ENCODE measurements around the gene KAZN.

The KAZN gene

GRCh38 chr1:14976256-14976655 lies 377.8 kb downstream of the KAZN start:
- H3K4me3 ChIP-seq (ENCODE audit: low read length) = no peak overlapping the region
- DNase-seq (ENCODE audit: low read depth) = no peak
- TF ChIP-seq, protein P1, sequence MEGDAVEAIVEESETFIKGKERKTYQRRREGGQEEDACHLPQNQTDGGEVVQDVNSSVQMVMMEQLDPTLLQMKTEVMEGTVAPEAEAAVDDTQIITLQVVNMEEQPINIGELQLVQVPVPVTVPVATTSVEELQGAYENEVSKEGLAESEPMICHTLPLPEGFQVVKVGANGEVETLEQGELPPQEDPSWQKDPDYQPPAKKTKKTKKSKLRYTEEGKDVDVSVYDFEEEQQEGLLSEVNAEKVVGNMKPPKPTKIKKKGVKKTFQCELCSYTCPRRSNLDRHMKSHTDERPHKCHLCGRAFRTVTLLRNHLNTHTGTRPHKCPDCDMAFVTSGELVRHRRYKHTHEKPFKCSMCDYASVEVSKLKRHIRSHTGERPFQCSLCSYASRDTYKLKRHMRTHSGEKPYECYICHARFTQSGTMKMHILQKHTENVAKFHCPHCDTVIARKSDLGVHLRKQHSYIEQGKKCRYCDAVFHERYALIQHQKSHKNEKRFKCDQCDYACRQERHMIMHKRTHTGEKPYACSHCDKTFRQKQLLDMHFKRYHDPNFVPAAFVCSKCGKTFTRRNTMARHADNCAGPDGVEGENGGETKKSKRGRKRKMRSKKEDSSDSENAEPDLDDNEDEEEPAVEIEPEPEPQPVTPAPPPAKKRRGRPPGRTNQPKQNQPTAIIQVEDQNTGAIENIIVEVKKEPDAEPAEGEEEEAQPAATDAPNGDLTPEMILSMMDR (conservative IDR thresholded peaks at IDR 0.05; ENCODE audit: low read length) = no peak

- TF ChIP-seq, protein P1 (conservative IDR thresholded peaks at IDR 0.05; ENCODE audit: low read length) = no peak
- DNase-seq (ENCODE audit: low read depth) = no peak
- H3K4me3 ChIP-seq (ENCODE audit: low read length) = no peak overlapping the region
Measured at GRCh38 chr1:14977338-14977931, 378.9 kb downstream of the KAZN start.

DNA sequence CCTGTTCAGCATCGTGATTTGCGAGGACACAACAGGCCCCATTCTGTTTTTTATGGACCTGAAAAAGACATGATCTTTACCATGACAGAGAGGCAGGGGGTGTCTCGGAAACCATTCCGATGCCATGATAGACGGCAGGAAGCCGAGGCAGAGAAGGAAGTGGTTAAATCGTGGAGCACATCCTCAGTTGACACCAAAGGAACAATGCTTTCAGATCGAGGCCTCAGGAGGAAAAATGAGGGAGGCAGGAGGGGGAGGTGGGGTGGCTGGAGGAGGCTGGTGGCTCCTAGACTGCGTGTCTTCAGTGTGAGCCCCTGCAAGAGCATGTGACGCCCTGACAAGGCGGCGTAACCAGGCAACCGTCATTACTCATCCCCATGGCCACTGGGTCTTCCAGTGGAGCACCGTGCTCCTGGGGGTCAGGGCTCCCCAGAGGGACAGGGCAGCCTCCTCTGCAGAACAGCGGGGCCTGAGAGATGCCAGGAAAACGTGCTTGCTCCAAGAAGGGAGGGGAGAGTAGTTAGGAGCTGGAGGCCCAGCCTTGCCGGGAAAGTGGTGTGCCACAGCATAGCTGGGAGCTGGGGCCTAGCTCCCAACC lies 382.2 kb downstream of the KAZN start:
- H3K4me3 ChIP-seq (ENCODE audit: low read length) = no peak overlapping the region
- TF ChIP-seq, protein P1 (conservative IDR thresholded peaks at IDR 0.05; ENCODE audit: low read length) = no peak
- peak; percentile 12 for DNase-seq (ENCODE audit: low read depth)

- TF ChIP-seq, protein P1 (conservative IDR thresholded peaks at IDR 0.05; ENCODE audit: low read length) = no peak
- no peak overlapping the region for H3K4me3 ChIP-seq (ENCODE audit: low read length)
Measured at GRCh38 chr1:14982029-14982428, 383.5 kb downstream of the KAZN start.

DNA sequence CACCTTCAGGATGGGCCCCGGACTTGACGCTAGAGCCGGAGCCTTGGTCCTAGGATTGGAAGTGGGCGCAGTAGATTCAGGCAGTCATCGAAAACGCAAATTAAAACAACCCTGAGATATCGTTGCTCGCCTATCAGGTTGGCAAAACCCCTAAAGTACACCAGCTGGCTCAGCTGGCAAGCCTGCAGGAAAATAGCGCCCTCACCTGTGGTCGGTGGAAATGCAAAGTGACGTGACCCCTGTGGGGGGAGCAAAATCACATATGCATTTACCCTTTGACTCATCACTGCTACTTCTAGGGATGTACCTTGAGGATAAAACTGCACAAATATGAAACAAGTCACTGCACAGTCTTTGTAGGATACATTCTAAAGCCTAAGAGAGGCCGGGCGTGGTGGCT lies 384.8 kb downstream of the KAZN start:
- TF ChIP-seq, protein P1 (conservative IDR thresholded peaks at IDR 0.05; ENCODE audit: low read length) = 0 out of 2 replicates have a peak, but pooled peaks have one; percentile 5
- DNase-seq (ENCODE audit: low read depth) = no peak
- no peak overlapping the region for H3K4me3 ChIP-seq (ENCODE audit: low read length)

More at GRCh38 chr1:14982029-14982428, 383.5 kb downstream of the KAZN start:
- no peak for DNase-seq (ENCODE audit: low read depth)

DNA sequence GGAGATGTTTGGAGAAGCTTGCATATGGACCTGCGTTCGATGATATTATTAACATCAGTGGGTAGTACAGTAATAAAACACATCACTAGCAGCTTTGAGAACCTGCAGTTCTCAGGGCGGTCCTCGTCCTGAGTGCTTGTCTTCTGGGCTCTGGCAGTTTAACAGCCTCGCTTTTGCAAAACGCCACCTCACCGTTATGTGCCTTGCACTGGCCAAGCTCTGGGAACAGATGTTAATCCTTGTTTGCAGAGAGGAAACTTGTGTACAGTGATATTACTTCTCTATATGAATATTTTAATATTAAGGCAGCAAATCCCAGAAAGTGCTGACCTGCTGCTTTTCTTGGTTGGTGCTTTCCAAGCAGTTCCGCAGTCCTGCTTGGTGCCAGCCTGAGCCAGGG lies 387.7 kb downstream of the KAZN start:
- TF ChIP-seq, protein P1 (conservative IDR thresholded peaks at IDR 0.05; ENCODE audit: low read length) = no peak
- DNase-seq (ENCODE audit: low read depth) = no peak
- H3K4me3 ChIP-seq (ENCODE audit: low read length) = no peak overlapping the region
